OCI-LY7 (cell line): ENCODE results near the gene ABCC3.

Experiments
- EZH2phosphoT487 ChIP-seq: fragments of 200-600 bp; sonication (generic); IDR thresholded peaks from 2 replicates; pipeline ENCODE4 v1.6.1; 2018; ENCODE audit warnings: low read depth, borderline replicate concordance, mild to moderate bottlenecking, mixed run types, antibody characterized with exemption, low read length, moderate library complexity, mixed read lengths
- TF ChIP-seq, protein P1 (sequence below): fragments of 200-600 bp; sonication (generic); conservative IDR thresholded peaks from 2 replicates; pipeline ENCODE4 v1.5.1; 2014; ENCODE audit warnings: mild to moderate bottlenecking, antibody characterized with exemption, low read length, moderate library complexity, mixed read lengths

DNA sequence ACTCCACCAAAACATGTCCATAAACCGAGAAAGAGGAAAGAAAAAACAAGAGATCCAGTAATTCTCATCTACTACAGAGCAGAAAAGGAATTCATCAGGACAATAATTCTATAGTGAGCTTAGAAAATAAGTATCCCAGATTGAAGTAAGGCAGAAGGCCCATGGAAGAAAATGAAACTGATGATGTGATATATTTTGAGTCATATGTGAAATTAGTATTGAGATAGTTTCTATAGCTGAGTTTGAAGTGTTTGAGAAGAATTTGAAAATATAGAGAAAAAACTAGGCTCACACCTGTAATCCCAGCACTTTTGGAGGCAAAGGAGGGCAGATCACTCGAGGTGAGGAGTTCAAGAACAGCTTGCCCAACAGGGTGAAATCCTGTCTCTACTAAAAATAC lies 104.4 kb downstream of the ABCC3 start:
- TF ChIP-seq, protein P1, sequence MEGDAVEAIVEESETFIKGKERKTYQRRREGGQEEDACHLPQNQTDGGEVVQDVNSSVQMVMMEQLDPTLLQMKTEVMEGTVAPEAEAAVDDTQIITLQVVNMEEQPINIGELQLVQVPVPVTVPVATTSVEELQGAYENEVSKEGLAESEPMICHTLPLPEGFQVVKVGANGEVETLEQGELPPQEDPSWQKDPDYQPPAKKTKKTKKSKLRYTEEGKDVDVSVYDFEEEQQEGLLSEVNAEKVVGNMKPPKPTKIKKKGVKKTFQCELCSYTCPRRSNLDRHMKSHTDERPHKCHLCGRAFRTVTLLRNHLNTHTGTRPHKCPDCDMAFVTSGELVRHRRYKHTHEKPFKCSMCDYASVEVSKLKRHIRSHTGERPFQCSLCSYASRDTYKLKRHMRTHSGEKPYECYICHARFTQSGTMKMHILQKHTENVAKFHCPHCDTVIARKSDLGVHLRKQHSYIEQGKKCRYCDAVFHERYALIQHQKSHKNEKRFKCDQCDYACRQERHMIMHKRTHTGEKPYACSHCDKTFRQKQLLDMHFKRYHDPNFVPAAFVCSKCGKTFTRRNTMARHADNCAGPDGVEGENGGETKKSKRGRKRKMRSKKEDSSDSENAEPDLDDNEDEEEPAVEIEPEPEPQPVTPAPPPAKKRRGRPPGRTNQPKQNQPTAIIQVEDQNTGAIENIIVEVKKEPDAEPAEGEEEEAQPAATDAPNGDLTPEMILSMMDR: no peak
- no peak for TF ChIP-seq EZH2phosphoT487
